C4-2B (cell line): ENCODE measurements around the gene ATP9A.
"Not testable (repeated sequence)": the region's sequence is repeated elsewhere in the genome, so short reads cannot be mapped to it uniquely, and the experiment has no call there.

Experiments
- H3K27ac ChIP-seq: fragments of 450-650 bp; 2 replicates; pipeline ENCODE4 v1.5.1; 2017
- ZFX ChIP-seq: fragments of 450-650 bp; IDR thresholded peaks from 2 replicates; pipeline ENCODE4 v1.6.1; 2017
- TF ChIP-seq, protein P1 (sequence below): fragments of 450-650 bp; conservative IDR thresholded peaks from 2 replicates; pipeline ENCODE4 v1.5.1; 2017; ENCODE audit warnings: mild to moderate bottlenecking

Gene ATP9A

DNA sequence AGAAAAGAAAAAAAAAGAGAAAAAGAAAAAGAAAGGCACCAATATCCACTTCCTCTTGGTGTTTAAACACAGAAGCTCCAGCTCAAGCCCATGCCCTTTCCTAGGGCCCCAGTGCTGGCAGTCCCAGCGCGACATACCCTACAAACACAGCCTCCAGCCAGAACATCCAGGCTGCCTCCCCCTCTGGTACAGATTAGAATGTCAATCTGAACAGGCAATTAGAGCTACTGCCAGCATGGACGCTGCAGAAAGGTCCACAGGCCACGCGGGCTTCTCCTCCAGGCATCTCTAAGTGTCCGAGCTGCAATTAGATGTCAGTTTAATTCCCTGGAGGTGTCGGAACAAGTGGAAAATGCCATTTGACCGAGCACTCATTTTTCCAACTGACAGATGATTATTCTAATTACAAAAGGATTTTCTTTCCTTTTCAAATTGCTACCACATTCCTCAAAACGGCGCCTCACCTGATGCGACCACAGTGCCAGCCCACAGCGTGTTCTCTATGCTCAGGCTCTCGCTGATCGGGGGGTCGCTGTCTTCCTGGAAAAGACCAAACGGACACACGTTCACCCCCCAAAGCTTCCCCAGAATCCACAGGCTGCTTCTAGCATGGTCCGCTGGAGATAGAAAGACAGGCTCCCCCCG is 79.5 kb downstream of the ATP9A start:
- H3K27ac ChIP-seq: no peak overlapping the region
- TF ChIP-seq ZFX: no peak
- TF ChIP-seq, protein P1, sequence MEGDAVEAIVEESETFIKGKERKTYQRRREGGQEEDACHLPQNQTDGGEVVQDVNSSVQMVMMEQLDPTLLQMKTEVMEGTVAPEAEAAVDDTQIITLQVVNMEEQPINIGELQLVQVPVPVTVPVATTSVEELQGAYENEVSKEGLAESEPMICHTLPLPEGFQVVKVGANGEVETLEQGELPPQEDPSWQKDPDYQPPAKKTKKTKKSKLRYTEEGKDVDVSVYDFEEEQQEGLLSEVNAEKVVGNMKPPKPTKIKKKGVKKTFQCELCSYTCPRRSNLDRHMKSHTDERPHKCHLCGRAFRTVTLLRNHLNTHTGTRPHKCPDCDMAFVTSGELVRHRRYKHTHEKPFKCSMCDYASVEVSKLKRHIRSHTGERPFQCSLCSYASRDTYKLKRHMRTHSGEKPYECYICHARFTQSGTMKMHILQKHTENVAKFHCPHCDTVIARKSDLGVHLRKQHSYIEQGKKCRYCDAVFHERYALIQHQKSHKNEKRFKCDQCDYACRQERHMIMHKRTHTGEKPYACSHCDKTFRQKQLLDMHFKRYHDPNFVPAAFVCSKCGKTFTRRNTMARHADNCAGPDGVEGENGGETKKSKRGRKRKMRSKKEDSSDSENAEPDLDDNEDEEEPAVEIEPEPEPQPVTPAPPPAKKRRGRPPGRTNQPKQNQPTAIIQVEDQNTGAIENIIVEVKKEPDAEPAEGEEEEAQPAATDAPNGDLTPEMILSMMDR: no peak

DNA sequence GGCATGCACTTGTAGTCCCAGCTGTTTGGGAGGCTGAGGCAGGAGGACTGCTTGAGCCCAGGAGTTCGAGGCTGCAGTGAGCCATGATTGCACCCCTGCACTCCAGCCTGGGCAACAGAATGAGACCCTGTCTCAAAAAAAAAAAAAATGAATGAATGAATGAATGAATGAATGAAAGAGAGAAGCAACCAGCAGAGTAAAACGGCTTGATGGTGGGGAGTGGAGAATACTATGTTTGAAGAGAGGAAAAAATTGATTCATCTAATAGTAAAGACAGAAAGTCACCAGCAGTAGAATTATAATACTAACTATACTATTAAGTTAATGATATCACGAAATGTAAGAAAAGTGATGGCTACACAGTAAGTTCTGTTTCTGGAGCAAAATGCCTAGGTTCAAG is 80.6 kb downstream of the ATP9A start:
- TF ChIP-seq, protein P1: no peak
- no peak for TF ChIP-seq ZFX
- no peak overlapping the region for H3K27ac ChIP-seq

DNA sequence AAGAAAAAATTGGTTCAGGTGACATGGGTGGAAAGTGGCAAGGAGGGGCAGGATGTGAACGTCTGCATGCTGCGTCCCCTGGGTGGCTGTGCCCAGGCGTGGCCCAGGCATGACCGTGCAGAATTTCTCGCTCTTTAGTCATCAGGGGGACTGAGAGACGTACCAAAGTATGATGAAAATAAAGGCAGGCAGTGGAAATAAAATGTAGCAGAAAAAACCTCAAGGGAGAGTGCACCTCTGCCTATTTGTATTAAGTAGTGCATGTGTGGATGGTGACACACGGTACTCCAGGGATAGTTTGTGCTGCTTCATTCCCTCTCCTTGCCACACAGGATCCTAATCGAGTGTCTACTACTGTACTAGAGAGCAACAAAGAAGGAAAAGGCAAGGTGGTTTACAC is 81.1 kb downstream of the ATP9A start:
- no peak overlapping the region for H3K27ac ChIP-seq
- no peak for TF ChIP-seq ZFX
- TF ChIP-seq, protein P1: no peak

DNA sequence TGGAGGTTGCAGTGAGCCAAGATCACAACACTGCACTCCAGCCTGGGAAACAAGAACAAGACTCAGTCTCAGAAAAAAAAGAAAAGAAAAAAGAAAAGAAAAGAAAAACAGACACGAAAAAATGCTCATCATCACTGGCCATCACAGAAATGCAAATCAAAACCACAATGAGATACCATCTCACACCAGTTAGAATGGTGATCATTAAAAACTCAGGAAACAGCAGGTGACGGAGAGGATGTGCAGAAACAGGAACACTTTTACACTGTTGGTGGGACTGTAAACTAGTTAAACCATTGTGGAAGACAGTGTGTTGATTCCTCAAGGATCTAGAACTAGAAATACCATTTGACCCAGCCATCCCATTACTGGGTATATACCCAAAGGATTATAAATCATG is 82.7 kb downstream of the ATP9A start:
- H3K27ac ChIP-seq: not testable (repeated sequence)

DNA sequence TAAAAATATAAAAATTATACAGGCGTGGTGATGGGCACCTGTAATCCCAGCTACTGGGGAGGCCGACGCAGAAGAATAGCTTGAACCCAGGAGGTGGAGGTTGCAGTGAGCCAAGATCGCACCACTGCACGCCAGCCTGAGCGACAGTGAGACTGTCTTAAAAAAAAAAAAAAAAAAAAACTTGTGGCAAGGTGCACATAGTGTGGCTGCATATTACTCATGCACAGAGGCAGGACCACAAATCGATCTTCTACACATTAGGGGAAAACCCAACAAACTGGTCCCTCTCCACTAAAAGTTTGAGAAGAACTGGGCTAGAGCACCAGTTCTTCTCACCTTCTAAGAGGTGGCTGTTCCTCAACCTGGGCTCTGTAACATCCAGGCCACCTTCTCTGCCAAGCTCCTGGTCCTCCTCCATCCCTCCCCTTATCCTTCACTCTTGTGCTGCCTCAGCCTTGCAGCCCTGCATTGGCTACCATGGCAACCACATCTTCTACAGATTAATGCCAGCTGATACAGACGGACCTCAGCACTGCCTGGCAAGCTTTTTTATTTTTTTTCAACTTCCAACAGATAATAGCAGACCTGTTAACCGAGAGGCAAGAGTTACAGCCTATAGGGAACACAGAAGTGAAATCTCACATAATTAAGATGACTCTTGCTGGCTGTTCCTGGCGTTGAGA is 88.0 kb downstream of the ATP9A start:
- TF ChIP-seq, protein P1: no peak
- TF ChIP-seq ZFX: no peak
- H3K27ac ChIP-seq: no peak overlapping the region

DNA sequence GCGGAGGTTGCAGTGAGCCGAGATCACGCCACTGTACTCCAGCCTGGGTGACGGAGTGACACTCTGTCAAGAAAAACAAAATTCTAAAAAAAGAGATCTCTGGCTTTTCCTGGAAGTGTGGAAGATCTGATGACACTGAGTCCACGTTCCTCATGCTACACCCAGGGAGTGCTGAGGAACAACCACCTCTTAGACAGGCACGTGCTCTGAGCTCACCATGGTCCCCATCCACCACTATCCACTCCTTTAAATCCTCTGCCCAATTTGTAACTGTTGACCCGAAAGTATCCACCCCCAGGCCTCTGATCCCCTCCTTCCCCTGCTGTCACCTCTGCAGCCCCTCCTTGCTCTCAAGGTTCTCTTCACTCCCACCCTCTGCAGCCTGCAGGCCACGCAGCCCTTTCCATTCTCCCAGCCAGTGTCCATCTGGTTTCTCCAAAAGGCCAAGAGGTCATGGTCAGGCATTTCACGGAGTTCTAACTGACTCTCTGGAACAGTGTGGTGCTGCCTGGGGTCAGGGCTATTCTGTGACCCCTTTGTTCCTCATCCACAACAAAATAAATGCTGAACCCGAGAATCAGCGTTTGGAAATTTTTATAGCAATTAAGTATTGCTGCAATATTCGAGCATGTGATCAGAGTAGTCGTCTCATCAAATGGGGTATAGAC is 88.8 kb downstream of the ATP9A start:
- H3K27ac ChIP-seq: no peak overlapping the region
- TF ChIP-seq ZFX: no peak
- TF ChIP-seq, protein P1: no peak

DNA sequence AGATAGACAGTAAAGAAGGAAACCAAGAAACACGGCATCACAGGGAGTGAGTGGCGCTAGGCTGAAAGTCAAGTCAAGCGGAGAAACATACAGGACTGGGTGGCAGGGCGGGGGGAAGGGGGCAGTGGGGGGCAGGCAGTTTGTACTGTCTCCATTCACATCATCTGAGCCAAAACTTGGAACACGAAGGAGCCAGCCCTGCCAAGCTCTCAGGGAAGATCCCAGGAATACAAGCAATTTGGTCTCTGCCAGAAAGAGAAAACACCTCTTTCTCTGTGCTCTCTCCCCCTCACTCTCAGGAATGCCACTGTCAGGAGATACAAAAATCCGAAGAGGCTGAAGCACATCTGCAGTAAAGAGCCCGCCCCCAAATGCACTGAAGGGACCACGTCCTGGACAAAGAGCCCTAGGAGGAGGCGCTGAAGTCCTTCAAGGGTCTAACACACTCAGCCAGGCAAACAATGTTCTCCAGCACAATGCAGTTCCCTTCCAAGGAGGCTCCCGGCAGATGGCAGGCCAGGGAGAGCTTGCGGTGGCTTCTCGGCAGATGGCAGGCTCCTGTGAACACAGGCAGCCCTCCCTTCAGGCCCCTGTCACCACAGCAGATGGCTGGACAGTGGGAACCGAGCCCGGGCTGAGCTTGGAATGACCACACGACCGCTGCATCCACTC is 90.0 kb downstream of the ATP9A start:
- no peak overlapping the region for H3K27ac ChIP-seq
- TF ChIP-seq, protein P1: no peak
- no peak for TF ChIP-seq ZFX
